ENCODE measurements around the gene AIF1L.
"Not testable (repeated sequence)": the region's sequence is repeated elsewhere in the genome, so short reads cannot be mapped to it uniquely, and the experiment has no call there.

The AIF1L gene

DNA sequence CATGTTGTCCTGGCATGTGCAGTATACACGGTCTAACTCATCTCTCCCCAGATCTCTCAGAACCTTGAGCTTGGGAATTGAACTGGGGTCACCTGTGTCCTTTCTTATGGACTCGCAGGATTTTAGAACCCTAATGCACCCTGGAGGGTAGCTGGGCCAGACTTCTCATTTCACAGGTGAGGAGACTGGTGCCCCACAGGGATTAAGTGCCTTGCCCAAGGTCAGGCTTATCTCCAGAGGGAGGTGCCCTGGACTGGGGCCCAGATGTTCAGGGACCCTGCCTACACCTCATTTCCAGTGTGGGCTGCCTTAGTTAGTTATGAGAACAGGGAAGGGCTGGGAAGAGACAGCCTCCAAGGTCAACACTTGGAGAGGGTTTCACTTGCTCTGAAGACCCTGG is 25.0 kb downstream of the AIF1L start:
- DNase-seq (ENCODE audit: low read depth): no peak

DNA sequence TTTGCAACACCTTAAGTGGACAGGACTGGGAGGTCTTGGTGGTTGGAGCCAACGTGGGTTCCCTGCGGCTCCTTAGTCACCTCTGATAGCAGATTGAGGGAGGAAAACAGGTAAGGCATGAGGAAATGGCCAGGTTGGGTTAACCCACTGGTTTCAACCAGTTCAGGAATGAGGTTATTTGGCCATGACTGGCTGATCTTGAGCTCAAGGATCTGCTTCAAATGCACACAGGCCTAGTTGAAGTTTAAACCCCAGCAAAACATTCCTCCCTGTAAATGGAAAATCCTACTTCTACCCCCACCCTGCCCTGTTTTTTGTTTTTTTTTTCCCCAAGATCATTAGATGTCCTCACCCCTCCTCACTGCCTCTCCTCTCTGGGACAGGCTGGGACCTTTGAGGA is 25.8 kb downstream of the AIF1L start:
- no peak for DNase-seq (ENCODE audit: low read depth)

DNA sequence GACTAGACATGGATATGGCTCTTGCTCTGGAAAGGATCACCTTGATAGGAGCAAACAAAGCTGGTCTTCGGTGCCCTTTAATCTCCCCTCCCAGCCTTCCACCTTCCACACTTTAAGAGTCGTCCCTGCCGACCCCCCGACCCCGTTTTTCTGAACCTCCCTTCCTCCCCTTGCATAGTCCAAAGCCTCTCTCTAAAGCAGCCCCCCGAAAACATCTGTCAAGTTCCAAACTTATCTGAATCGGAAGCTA is 28.6 kb downstream of the AIF1L start:
- no peak for DNase-seq (ENCODE audit: low read depth)

DNA sequence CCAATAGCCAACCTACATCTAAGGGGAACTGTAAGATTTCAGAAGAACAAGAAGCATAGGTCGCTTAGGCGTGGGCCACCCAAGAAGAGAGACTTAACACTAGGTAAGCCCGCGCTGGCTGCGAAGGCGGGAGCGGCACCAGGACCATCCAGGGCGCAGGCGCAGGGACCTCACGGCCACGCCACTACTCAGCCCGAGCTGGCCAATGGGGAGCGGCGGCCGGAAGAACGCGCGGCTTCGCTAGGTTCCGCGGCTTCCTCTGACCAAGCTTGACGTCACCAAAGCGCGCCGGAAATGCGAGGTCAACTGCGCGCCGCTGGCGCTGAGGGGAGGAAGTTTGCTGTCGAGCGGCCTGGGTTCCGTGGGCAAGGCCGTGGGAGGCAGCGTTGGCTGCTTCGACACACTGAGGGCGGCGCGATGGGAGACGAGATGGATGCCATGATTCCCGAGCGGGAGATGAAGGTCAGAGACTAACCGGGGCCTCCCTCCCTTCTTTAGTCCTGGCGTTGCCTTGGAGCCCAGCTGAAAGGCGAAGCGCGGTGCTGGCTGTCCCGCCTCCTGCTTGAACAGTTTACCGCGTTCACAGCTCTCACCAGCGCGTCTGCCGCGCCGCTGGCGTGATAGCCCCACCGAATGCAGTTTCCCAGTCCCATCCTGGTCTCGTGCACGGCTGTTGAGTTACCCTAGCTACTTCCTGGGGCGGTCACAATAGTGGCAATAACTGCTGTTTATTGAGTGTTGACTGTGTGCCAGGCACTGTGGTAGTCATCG is 29.1 kb downstream of the AIF1L start, which contains the start of gene NUP214:
TSS of gene NUP214 (plus strand) at position 299 of the 771 bp plus-strand sequence. CDS start at position 418, 119 bp downstream.
- peak; percentile 100 for DNase-seq (ENCODE audit: low read depth)

DNA sequence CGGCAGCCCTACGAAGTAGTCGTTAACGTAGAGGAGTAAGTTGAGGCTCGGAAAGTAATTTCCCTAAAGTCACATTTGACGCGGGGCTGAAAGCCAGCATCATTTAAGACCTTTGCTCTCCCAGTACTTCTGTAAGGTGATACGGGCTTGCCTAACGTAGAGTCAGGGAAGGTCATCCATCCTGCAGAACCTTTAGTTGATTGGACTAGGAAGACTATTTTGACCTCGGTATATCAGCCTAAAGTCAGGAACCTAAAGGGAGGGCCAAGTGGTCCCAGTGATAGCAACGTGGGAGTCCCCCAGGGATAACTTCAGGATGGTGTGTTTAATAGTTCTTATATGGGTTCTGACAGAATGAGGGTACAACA is 29.7 kb downstream of the AIF1L start:
- DNase-seq (ENCODE audit: low read depth): no peak

DNA sequence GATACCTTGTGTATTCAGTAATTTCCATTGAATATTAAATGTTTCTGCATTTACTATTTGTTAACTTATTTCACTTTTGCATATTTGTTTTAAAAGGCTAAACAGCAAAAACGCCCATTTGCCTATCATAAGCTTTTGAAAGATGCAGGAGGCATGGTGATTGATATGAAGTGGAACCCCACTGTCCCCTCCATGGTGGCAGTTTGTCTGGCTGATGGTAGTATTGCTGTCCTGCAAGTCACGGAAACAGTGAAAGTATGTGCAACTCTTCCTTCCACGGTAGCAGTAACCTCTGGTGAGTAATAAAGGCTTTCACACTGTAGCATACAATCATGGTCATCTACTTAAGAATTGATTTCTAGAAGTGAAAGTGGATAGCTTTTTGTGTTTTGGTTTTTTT is 32.9 kb downstream of the AIF1L start:
- no peak for DNase-seq (ENCODE audit: low read depth)

DNA sequence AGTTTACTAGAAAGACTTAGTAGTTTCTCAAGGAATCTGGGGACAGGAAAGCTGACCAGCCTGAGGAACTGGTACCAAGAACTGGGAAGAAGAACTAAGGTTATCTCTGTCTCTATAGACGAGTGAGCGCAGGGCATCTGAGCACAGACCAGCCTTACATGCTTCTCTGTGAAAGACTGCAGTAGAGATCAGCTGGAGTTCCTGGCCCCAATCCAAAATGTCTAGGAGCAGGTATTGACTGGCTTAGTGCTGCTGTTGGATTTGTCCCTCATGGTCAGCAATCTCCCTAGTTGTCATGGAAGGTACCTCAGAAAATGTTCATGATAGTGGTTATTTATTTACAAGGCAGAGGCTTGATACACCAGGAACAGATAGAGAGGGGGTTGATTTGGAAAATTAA is 42.3 kb downstream of the AIF1L start:
- DNase-seq (ENCODE audit: low read depth): no peak

DNA sequence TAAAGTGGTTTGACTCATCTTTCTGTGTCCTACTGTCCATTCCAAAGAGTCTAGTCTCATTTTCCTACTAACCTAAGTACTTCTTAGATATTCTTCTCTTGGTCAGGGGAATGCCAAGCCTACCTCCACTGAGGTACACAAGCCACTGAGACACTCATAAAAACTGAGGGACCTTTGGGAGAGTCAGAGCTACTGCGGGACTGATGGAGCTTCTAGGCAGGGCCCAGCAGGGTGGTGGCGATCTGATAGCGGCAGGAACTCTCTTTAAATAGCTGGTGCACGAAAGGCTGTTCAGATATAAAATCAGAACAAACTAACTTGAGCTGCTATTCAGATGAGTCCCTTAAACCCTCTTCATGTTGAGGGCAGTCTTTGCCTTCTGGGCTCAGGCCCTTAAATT is 43.8 kb downstream of the AIF1L start:
- no peak for DNase-seq (ENCODE audit: low read depth)

DNA sequence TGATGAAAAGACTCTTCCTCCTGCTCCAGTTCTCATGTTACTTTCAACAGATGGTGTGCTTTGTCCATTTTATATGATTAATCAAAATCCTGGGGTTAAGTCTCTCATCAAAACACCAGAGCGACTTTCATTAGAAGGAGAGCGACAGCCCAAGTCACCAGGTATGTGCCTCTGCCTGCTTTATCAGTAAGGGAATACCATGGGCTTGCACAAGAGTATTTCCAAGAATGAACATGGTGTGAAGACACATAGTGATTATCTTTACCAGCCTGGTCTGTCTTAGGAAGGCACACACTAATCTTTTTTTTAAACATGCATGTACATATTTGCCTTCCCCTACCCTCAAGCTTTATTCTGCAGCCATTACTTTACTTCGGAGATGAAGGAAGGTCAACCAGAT is 44.2 kb downstream of the AIF1L start:
- no peak for DNase-seq (ENCODE audit: low read depth)

DNA sequence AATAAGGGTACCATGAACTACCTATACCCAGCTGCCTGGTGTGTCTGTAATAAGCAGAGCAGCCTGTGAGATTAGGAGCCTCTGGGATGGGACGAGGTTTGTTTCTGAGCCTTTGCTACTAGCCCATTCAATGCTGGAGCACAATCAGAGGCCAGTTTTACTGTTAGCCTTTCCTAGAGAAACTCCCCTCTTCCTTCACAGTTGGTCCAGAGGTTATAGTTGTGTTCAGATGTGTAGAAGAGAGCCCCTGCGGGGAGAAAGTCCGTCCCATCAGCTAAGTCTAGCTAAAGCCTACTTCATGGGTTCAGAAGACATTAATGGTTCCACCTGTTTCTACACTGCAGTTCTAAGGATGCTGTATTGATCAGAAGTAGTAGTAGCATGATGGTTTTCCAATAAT is 45.8 kb downstream of the AIF1L start:
- no peak for DNase-seq (ENCODE audit: low read depth)

DNA sequence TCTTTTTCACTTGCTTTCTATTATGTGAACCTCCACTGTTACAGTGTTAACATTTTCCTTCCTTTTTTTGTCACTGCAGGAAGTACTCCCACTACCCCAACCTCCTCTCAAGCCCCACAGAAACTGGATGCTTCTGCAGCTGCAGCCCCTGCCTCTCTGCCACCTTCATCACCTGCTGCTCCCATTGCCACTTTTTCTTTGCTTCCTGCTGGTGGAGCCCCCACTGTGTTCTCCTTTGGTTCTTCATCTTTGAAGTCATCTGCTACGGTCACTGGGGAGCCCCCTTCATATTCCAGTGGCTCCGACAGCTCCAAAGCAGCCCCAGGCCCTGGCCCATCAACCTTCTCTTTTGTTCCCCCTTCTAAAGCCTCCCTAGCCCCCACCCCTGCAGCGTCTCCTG is 47.9 kb downstream of the AIF1L start:
- DNase-seq (ENCODE audit: low read depth): no peak

DNA sequence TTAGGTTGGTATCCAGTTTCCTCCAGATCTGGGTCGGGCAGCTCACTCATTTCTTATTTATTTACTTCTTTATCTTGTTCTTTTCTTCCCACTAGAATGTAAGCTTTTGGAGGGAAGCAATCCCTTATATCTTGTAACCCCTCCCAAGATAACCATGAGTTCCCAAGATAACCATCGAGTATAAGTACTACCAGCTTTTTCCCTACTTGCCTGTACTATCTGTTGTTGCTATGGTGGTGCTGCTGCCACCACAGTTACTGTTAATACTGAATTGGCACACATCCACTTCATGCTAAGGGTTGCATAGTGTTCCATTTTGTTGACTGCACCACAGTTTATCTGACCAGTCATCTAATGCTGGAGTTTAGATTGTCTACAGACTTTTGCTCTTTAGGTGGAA is 48.9 kb downstream of the AIF1L start:
- DNase-seq (ENCODE audit: low read depth): no peak

DNA sequence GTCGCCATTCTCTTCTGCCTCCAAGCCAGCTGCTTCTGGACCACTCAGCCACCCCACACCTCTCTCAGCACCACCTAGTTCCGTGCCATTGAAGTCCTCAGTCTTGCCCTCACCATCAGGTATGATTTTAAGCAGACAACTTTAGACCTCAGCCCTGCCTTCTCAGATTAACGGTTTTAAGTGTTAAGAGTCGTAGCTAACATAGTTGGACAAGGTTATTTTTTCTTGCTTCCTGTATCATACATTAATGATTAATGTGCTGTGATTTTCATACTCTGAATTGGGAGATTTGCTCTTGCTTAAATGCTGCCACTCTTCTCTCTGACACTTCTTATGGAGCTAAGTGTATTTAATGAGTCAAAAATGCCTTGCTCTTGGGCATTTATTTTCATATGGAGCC is 49.9 kb downstream of the AIF1L start:
- no peak for DNase-seq (ENCODE audit: low read depth)

DNA sequence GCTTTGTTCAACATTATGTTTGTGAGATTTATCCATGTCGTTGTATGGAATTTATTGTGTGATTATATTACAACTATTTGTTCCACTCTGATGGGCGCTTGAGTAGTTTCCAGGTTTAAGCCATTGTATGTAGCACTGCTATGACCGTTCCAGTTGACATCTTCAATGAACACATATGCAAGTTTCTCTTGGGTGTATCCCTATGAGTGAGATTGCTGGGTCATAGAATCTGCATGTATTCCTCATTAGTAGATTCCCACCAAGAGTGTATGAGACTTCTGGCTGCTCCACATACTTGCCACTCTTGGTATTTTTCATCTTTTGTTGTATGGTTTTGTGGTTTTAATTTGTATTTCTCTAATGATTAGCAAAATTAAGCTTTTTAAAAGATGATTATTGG is 51.9 kb downstream of the AIF1L start:
- no peak for DNase-seq (ENCODE audit: low read depth)

DNA sequence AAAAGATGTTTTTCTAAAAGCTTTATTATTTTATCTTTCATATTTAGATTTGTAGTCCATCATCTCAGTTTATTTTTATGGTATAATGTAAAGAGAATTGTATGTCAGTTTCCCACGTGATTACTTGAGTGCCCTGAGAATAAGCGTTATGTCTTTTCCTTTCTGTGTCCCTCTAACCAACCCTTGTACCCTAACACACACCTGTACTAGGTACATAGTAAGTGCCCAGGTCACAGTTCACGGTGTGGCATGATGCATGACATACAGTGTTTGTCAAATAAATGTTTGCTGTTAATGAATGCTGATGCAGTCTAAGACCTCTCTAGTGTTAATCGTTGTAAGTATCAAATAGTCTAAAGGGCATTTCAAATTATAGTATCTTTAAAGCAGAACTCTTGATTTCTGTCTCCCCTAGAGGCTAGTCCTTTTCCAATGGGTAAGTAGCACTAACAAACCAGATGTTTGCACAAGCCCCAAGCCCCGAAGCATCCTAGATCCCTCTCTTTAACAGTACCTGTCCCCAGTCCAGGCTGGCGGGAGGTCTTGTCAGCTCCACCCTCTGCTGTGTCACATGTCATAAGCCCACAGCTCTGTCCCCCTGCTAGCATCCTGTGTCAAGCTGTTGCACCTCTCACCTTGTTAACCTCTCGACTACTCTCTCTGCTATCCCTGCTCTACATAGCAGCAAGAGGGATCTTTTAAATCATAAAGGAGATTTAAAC is 52.8 kb downstream of the AIF1L start:
- no peak for DNase-seq (ENCODE audit: low read depth)

DNA sequence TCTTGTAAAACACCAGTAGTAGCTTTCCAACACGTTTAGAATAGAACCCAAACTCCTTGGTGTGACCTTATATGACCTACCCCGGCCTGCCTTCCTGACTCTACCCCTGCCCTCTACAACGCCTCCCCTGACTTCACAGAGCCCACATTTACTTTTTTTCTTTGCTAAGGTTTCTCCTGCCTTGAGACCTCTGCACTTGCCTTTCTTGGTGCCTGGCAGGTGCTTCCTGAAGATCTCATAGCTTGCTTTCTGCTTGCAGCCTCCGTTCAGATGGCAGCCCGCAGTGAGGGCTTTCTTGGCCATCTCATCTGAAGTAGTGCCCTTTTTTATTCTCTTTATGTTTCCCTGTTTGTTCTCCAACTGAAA is 53.3 kb downstream of the AIF1L start:
- no peak for DNase-seq (ENCODE audit: low read depth)

DNA sequence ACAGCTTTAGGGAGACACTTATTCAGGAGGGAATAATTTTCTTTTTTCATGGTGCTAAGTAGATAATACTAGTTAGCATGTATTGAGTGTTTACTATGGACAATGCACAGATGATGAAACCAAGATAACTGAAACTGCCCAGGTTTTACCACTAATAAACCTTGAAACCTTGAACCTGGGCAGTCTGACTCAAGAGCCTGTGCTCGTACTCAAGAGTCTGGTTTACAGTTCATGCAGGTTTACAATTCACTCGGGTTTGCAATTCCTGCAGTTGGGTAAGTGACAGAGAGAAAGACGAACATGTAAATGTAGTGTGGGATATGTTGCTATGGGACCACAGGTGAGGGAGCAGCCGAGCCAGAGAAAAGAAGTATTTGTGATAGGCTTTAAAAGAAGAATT is 57.3 kb downstream of the AIF1L start:
- DNase-seq (ENCODE audit: low read depth): no peak

DNA sequence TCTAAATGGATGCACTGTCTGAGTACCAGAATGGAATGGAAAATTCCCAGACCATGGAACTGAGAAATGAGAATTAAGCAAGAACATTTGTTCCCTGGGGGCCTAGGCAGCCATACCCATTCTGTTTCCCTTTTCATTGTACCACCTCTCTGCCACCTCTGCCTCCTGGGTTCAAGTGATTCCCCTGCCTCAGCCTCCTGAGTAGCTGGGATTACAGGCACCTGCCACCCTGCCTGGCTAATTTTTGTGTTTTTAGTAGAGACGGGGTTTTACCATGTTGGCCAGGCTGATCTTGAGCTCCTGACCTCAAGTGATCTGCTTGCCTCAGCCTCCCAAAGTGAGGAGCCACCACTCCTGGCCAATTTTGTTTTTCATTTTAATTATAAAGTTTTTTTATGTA is 62.3 kb downstream of the AIF1L start:
- DNase-seq (ENCODE audit: low read depth): not testable (repeated sequence)

DNA sequence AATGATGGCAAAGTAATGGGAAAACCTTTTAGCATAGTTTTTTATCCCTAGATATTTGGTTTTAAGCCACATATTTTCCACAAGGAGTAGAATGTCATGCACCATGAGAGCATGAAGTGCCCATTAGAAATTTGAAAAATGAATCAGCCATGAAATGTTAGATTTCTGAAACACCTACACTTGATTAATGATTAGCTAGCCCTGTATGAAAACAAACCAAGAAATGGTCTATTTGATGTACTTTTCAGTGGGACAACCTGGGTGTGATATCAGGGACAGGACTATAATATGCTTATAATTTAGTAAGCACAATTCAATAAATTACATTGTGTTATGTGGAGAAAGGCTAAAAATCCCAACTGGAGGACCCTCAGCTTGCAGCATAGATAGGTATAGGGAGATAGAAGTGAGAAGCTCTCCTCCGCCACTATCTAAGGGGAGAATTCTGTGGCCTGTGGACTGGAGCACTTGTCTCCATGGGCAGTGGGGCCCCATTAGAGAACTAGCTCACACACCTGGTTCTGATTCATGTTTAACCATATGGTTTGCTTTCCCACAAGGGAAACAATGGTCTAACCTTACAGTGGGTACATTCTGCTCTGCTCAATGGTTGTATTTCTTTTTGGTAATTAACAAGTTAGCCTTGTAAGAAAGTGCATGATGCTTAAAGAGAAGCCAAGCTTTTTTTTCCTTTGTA is 64.2 kb downstream of the AIF1L start:
- DNase-seq (ENCODE audit: low read depth): no peak

DNA sequence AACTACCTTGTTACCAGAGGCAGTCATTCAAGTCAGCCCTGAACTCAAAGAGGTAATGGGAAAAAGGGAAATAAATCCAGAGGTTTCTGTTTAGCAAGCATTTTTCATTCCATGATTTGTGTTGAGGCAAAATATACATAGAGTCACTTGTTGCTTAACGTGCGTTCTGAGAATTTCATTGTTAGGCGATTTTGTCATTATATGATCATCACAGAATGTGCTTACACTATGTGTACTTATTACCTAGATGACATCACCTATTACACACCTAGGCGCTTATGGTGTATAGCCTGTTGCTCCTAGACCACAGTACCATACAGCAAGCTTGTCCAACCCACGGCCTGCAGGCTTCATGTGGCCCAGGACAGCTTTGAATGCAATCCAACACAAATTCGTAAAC is 65.3 kb downstream of the AIF1L start:
- DNase-seq (ENCODE audit: low read depth): no peak

DNA sequence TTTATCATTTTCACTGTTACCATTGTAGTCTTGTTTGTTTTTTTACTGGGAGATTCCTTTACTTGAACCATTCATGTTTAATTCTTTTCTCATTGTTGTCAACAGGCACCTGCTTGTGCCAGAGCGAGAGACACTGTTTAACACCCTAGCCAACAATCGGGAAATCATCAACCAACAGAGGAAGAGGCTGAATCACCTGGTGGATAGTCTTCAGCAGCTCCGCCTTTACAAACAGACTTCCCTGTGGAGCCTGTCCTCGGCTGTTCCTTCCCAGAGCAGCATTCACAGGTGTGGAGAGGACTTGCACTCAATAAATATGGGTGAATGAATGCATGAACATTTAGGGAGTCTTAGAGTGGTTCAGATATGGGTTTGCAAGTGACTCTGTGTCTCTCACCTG is 66.6 kb downstream of the AIF1L start:
- DNase-seq (ENCODE audit: low read depth): no peak

DNA sequence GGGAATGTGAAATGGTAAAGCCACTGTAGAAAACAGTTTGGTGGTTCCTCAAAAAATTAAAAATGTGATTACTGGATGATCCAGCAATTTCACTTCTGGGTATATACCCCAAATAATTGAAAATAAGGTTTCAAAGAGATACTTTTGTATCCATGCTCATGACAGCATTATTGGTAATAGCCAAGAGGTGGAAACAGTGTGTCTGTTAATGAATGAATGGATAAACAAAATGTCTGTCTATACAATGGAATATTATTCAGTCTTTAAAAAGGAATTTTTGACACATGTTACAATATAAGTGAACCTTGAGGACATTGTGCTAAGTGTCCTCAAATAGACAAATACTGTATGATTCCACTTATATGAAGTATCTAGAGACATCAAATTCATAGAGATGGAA is 69.2 kb downstream of the AIF1L start:
- DNase-seq (ENCODE audit: low read depth): no peak

DNA sequence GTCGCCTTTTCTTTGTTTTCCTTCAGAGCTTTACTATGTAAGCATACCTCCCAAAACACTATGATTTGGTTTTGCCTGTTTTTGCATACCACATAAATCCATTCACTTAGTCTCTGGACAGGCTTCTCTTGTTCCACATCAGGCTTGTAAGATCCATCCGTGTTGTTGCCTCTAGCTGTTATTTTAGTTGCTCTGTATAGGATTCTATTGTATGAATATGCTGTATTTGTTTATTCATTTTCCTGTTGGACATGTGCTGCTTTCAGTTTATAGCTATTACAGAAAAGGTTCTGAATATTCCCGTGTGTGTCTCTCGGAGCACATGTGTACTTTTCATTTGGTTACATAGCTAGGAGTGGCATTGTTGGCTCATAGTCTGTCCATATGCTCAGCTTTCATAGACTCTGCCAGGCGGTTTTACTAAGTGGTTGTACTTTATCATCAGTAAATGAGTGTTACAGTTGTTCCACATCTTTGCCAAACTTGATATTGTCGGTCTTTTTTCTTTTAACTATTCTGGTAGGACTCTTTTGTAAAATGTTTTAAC is 70.9 kb downstream of the AIF1L start:
- no peak for DNase-seq (ENCODE audit: low read depth)

Measured in stimulated activated CD8-positive, alpha-beta memory T cell treated with anti-CD3 and anti-CD28 coated beads, Interleukin-4, amount 100 ng/mL, for 24 hours (primary cell).